Type B pancreatic cell (in vitro differentiated cells): ENCODE data around the gene RFC2. TPM values are rescaled to one million over a fixed set of nuclear protein-coding genes. Genes with fewer than 3 reads are reported as not detected.
"Not testable (repeated sequence)": the region's sequence is repeated elsewhere in the genome, so short reads cannot be mapped to it uniquely, and the experiment has no call there.

Source experiments
- DNase-seq: peaks from one replicate; pipeline ENCODE4 v3.0.0; 2021; ENCODE audit warnings: mixed read lengths; ENCODE audit not compliant: unreplicated experiment; ENCODE audit errors: extremely low spot score
- H3K27ac Mint-ChIP-seq: 2 replicates; pipeline ENCODE4 v1.8.0; 2021; ENCODE audit warnings: mild to moderate bottlenecking, mixed read lengths
- H3K27me3 Mint-ChIP-seq: 2 replicates; pipeline ENCODE4 v1.8.0; 2021; ENCODE audit warnings: mixed read lengths
- H3K36me3 Mint-ChIP-seq: 2 replicates; pipeline ENCODE4 v1.8.0; 2021; ENCODE audit warnings: mixed read lengths
- H3K4me1 Mint-ChIP-seq: one replicate; pipeline ENCODE4 v1.8.0; 2021; ENCODE audit warnings: mixed read lengths; ENCODE audit not compliant: unreplicated experiment
- H3K4me3 Mint-ChIP-seq: 2 replicates; pipeline ENCODE4 v1.8.0; 2021; ENCODE audit warnings: mild to moderate bottlenecking, mixed read lengths
- H3K9me3 Mint-ChIP-seq: 2 replicates; pipeline ENCODE4 v1.8.0; 2021; ENCODE audit warnings: mixed read lengths
- CTCF ChIP-seq: fragments of 200-600 bp; sonication (generic); conservative IDR thresholded peaks from 2 replicates; pipeline ENCODE4 v1.5.0; 2021; ENCODE audit warnings: antibody characterized with exemption, mild to moderate bottlenecking
- total RNA-seq: library from RNA; stranded (reverse); gene quantifications from 2 replicates; pipeline ENCODE4 v1.2.1, GENCODE V29; 2021; ENCODE audit warnings: low replicate concordance

Gene RFC2
- total RNA-seq, 1 donor from 2014 or later = 40.9 TPM

DNA sequence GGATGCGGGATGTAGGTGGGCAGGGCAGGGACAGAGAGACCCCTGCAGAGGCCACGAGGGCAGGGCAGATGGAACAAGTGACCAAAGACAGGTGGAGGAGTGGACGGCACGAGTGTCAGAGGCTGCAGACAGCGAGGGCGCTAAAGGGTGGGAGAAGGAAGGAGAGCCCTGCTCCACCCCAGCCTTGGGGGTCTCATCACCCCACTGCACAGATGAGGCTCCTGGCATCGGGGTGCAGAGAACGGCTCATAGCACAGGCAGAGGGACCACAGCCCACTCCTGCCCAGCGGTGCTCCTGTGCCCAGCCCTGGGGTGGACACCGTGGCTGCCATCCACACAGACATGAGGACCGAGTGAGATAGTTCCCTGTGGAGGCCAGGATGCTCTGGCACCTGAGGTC is 46.6 kb downstream of the RFC2 start:
- H3K27ac Mint-ChIP-seq = peak overlapping the region; percentile 32
- no peaks in the 10 kb centered on the region for H3K9me3 Mint-ChIP-seq

GRCh38 chr7:74206589-74207120 is 47.5 kb downstream of the RFC2 start:
- peak; percentile 98 for TF ChIP-seq CTCF
- peak; percentile 91 for DNase-seq
- H3K36me3 Mint-ChIP-seq = no peaks in the 10 kb centered on the region
- H3K27ac Mint-ChIP-seq = no peak overlapping the region
- H3K4me3 Mint-ChIP-seq = no peak overlapping the region
- peaks cover 14% of the 10 kb centered on the region for H3K27me3 Mint-ChIP-seq
- H3K4me1 Mint-ChIP-seq = no peaks in the 10 kb centered on the region
- H3K9me3 Mint-ChIP-seq = no peaks in the 10 kb centered on the region

More for the DNA sequence above, 46.6 kb downstream of the RFC2 start:
- no peak for TF ChIP-seq CTCF
- DNase-seq = no peak
- peaks cover 14% of the 10 kb centered on the region for H3K27me3 Mint-ChIP-seq
- H3K4me3 Mint-ChIP-seq = no peak overlapping the region
- H3K4me1 Mint-ChIP-seq = no peaks in the 10 kb centered on the region
- no peaks in the 10 kb centered on the region for H3K36me3 Mint-ChIP-seq

- not testable (repeated sequence) for H3K27ac Mint-ChIP-seq, H3K4me3 Mint-ChIP-seq, H3K36me3 Mint-ChIP-seq, DNase-seq, H3K9me3 Mint-ChIP-seq, H3K4me1 Mint-ChIP-seq
- peaks cover 14% of the 10 kb centered on the region for H3K27me3 Mint-ChIP-seq
Observed at GRCh38 chr7:74206052-74206451, 48.1 kb downstream of the RFC2 start.

GRCh38 chr7:74203956-74204618 is 50.1 kb downstream of the RFC2 start:
- peaks cover 14% of the 10 kb centered on the region for H3K27me3 Mint-ChIP-seq
- no peaks in the 10 kb centered on the region for H3K9me3 Mint-ChIP-seq
- H3K4me1 Mint-ChIP-seq = no peaks in the 10 kb centered on the region
- no peak overlapping the region for H3K27ac Mint-ChIP-seq
- H3K4me3 Mint-ChIP-seq = no peak overlapping the region
- no peaks in the 10 kb centered on the region for H3K36me3 Mint-ChIP-seq
- no peak for TF ChIP-seq CTCF
- no peak for DNase-seq

- Mint-ChIP-seq H3K9me3 (no peaks in the 10 kb centered on the region), H3K36me3 (no peaks in the 10 kb centered on the region), H3K27ac (no peak overlapping the region), H3K4me3 (no peak overlapping the region), H3K4me1 (no peaks in the 10 kb centered on the region), H3K27me3 (peaks cover 14% of the 10 kb centered on the region)
- DNase-seq = no peak
- peak; percentile 70 for TF ChIP-seq CTCF
Observed at GRCh38 chr7:74202841-74203556, 51.2 kb downstream of the RFC2 start.
